GM12878 (cell line): ENCODE measurements around the gene FGFR2. TPM values are rescaled to one million over a fixed set of nuclear protein-coding genes. Genes with fewer than 3 reads are reported as not detected.

ENCODE experiments used
- ATAC-seq: fragments of 200-7000 bp; cut with Tn5 transposase; 3 replicates; pipeline ENCODE4 v1.9.1; 2020; ENCODE audit warnings: mild to moderate bottlenecking, moderate library complexity
- BruUV-seq: library from RNA; stranded (reverse); fragments of 400-500 nt; replicated peaks from 2 replicates; lab custom pipeline; 2021; lab: Mats Ljungman, UMichigan
- CTCF ChIA-PET: fragments of 300-600 bp; sonication (Branson Sonifier 250); formaldehyde crosslinking; extraction: SDS; loops from one replicate; lab custom pipeline; 2021; ENCODE audit warnings: inconsistent platforms; lab: Yijun Ruan, JAX
- POLR2A ChIA-PET: fragments of 350-600 bp; formaldehyde crosslinking; extraction: SDS; loops from one replicate; lab custom pipeline; 2021; ENCODE audit warnings: inconsistent platforms; lab: Charles Lee
- RAD21 ChIA-PET: fragments of 300-600 bp; sonication (Branson Sonifier 250); formaldehyde crosslinking; loops from one replicate; lab custom pipeline; 2023; ENCODE audit warnings: antibody characterized with exemption; ENCODE audit not compliant: unreplicated experiment; lab: Charles Lee
- SMC1A ChIA-PET: fragments of 300-600 bp; sonication (Branson Sonifier 250); formaldehyde crosslinking; loops from one replicate; lab custom pipeline; 2023; ENCODE audit not compliant: unreplicated experiment, uncharacterized antibody; lab: Charles Lee
- DNase-seq: peaks from one replicate; pipeline ENCODE4 v3.0.0-alpha.2; 2011; ENCODE audit warnings: low read depth, low spot score
- FAIRE-seq: peaks from 3 replicates; lab custom pipeline; 2011; peaks lifted over from hg19 to GRCh38; lab: Jason Lieb, UNC
- H2AFZ ChIP-seq: 2 replicates; pipeline ENCODE4 v1.6.0; 2011; ENCODE audit warnings: low read depth, low read length, control low read depth; ENCODE audit not compliant: control insufficient read depth
- H3K27ac ChIP-seq: 2 replicates; pipeline ENCODE4 v1.5.1; 2011; ENCODE audit warnings: control low read depth; ENCODE audit not compliant: control insufficient read depth, insufficient read depth
- H3K27me3 ChIP-seq, 2 experiments: replicated peaks in 1 of 2; 2 replicates each; pipeline versions ENCODE4 v1.6.0 to v1.6.1; 2011; ENCODE audit warnings: low read length in 1 of 2; ENCODE audit not compliant: control insufficient read depth in 2 of 2, insufficient read depth in 2 of 2
- H3K36me3 ChIP-seq, 2 experiments: 2 replicates each; pipeline ENCODE4 v1.5.1; 2011; ENCODE audit warnings: low read length in 1 of 2; ENCODE audit not compliant: control insufficient read depth in 2 of 2, insufficient read depth in 2 of 2
- H3K4me1 ChIP-seq: 2 replicates; pipeline ENCODE4 v1.6.1; 2011; ENCODE audit warnings: mild to moderate bottlenecking, low read length, moderate library complexity, mixed read lengths; ENCODE audit not compliant: control insufficient read depth, insufficient read depth
- H3K4me2 ChIP-seq: 2 replicates; pipeline ENCODE4 v1.6.0; 2011; ENCODE audit warnings: control low read depth; ENCODE audit not compliant: control insufficient read depth, insufficient read depth
- H3K4me3 ChIP-seq: fragments of 200-600 bp; sonication (generic); 2 replicates; pipeline ENCODE4 v1.5.1; 2016
- H3K79me2 ChIP-seq: 2 replicates; pipeline ENCODE4 v1.6.0; 2011; ENCODE audit warnings: low read length; ENCODE audit not compliant: control insufficient read depth, insufficient read depth
- H3K9ac ChIP-seq: 2 replicates; pipeline ENCODE4 v1.8.0; 2011; ENCODE audit warnings: low read length, control low read depth, mixed read lengths; ENCODE audit not compliant: control insufficient read depth, insufficient read depth
- H3K9me3 ChIP-seq: replicated peaks from 3 replicates; pipeline ENCODE4 v1.5.1; 2011; ENCODE audit warnings: mild to moderate bottlenecking, low read length; ENCODE audit not compliant: control insufficient read depth, insufficient read depth
- H4K20me1 ChIP-seq: 2 replicates; pipeline ENCODE4 v1.6.0; 2011; ENCODE audit not compliant: control insufficient read depth, insufficient read depth
- ATF7 ChIP-seq: fragments of 450-650 bp; IDR thresholded peaks from 2 replicates; pipeline ENCODE4 v1.6.1; 2016; ENCODE audit warnings: low read depth, mild to moderate bottlenecking
- CBX5 ChIP-seq: sonication (generic); IDR thresholded peaks from 2 replicates; pipeline ENCODE4 v1.6.1; 2016; ENCODE audit warnings: low read depth, moderate library complexity, mild to moderate bottlenecking, inconsistent platforms
- FOXM1 ChIP-seq: IDR thresholded peaks from 2 replicates; pipeline ENCODE4 v1.6.1; 2012; ENCODE audit warnings: low read depth, mild to moderate bottlenecking, inconsistent platforms, low read length, moderate library complexity
- HSF1 ChIP-seq: fragments of 150-350 bp; IDR thresholded peaks from 2 replicates; pipeline ENCODE4 v1.6.1; 2014; ENCODE audit warnings: mild to moderate bottlenecking, low read depth, low read length
- IRF5 ChIP-seq: fragments of 450-650 bp; IDR thresholded peaks from 2 replicates; pipeline ENCODE4 v1.6.1; 2017; ENCODE audit warnings: borderline replicate concordance
- POLR2A ChIP-seq: IDR thresholded peaks from 2 replicates; pipeline ENCODE4 v1.6.1; 2011; ENCODE audit warnings: low read depth, mild to moderate bottlenecking, low read length
- RCOR1 ChIP-seq: conservative IDR thresholded peaks from 2 replicates; pipeline ENCODE4 v1.6.1; 2012; ENCODE audit warnings: low read depth, low read length, improper control_type of control experiment
- SREBF2 ChIP-seq: IDR thresholded peaks from 2 replicates; pipeline ENCODE4 v1.6.1; 2012; ENCODE audit warnings: mild to moderate bottlenecking, low read length
- SRF ChIP-seq, 2 experiments: IDR thresholded peaks; 2 replicates each; pipeline ENCODE4 v1.6.1; 2011; ENCODE audit warnings: low read depth in 2 of 2, low read length in 2 of 2, mild to moderate bottlenecking in 1 of 2, moderate library complexity in 1 of 2
- SUZ12 ChIP-seq: fragments of 200-600 bp; sonication (generic); IDR thresholded peaks from one replicate; pipeline ENCODE4 v1.6.1; 2018; ENCODE audit warnings: antibody characterized with exemption, mild to moderate bottlenecking; ENCODE audit not compliant: unreplicated experiment
- ZBTB40 ChIP-seq: fragments of 450-650 bp; IDR thresholded peaks from 2 replicates; pipeline ENCODE4 v1.6.1; 2016; ENCODE audit warnings: mild to moderate bottlenecking, moderate library complexity, borderline replicate concordance
- ZNF622 ChIP-seq: fragments of 450-650 bp; IDR thresholded peaks from 2 replicates; pipeline ENCODE4 v1.6.1; 2017; ENCODE audit warnings: mild to moderate bottlenecking, inconsistent platforms
- WGBS: methylation state at CpG from one replicate; pipeline ENCODE4 v1.1.6; 2016; ENCODE audit warnings: low lambda C conversion rate; ENCODE audit not compliant: insufficient replicate concordance, insufficient coverage; ENCODE audit errors: missing lambda C conversion rate; 5-methylcytosine and 5-hydroxymethylcytosine counted together
- in situ Hi-C: fragments of 300-500 bp; cut with MboI; formaldehyde crosslinking; loops from 9 replicates; pipeline ENCODE4 v1.14.3; 2018; ENCODE audit warnings: mixed read lengths
- intact Hi-C: fragments of 100-400 bp; cut with micrococcal nuclease; formaldehyde crosslinking; loops from one replicate; pipeline ENCODE4 v1.14.2; 2022; ENCODE audit not compliant: unreplicated experiment
- polyA plus RNA-seq, 11 experiments: library from polyadenylated mRNA; depleted of rRNA in 4 of 11; unstranded in 6 of 11; stranded (reverse) in 5 of 11; fragments of >200 nt; fragmentation: Nextera tagmentation in 4 of 11; fragmentation: Illumina TruSeq in 1 of 11; extraction: Ambion mirVana in 4 of 11; extraction: Trizol in 1 of 11; gene quantifications; 1 replicate in 1 of 11; 2 replicates in 10 of 11; pipeline versions ENCODE4 v1.2.1 to v1.2.3, GENCODE V29; 2011 to 2016; ENCODE audit warnings: inconsistent platforms in 2 of 11, missing spikeins in 2 of 11, low read depth in 1 of 11
- total RNA-seq, 4 experiments: library from RNA; depleted of rRNA in 3 of 4; stranded (reverse); fragments of >200 nt in 3 of 4; fragmentation: Illumina TruSeq in 1 of 4; extraction: Trizol in 1 of 4; gene quantifications; 2 replicates each; pipeline versions ENCODE4 v1.2.1 to v1.2.3, GENCODE V29; 2013 to 2021

FGFR2 gene
- total and polyA plus RNA-seq, 10 of the 15 experiments (the other 5 are each of a cell fraction or from before 2014, with no cell fraction given): 0.04 to 0.15 TPM; not detected in 8

- CTCF ChIA-PET: no interaction called here
- no peaks in the 10 kb centered on the region for H3K36me3 ChIP-seq
- 76% methylated on average over 9 of the region's 9 CpGs for WGBS
- H3K27me3 ChIP-seq: no peaks in the 10 kb centered on the region; a peak in 1 of 4 replicates
- H2AFZ ChIP-seq: no peak overlapping the region
- SMC1A ChIA-PET: interaction anchor here (1.2 kb wide), 1 partner anchor 173 kb away, joined by 3 read pairs; no protein-coding TSS in a partner anchor
- no TSS peak for BruUV-seq
- no peaks in the 10 kb centered on the region for H3K79me2 ChIP-seq
- H3K4me3 ChIP-seq: no peak overlapping the region
- H4K20me1 ChIP-seq: no peaks in the 10 kb centered on the region
- POLR2A ChIA-PET: no interaction called here
- TF ChIP-seq SRF (IDR thresholded peaks at IDR 0.05; ENCODE audit: low read depth in 2 of 2, low read length in 2 of 2) (no peak), ZNF622 (no peak), ZBTB40 (no peak), HSF1 (no peak), SREBF2 (no peak), POLR2A (no peak), CBX5 (no peak), FOXM1 (no peak), ATF7 (no peak), IRF5 (no peak), RCOR1 (no peak), SUZ12 (no peak)
- RAD21 ChIA-PET: no interaction called here
- no peak overlapping the region for H3K9ac ChIP-seq
- no peaks in the 10 kb centered on the region for H3K9me3 ChIP-seq
- H3K4me2 ChIP-seq: no peak overlapping the region
- FAIRE-seq (no peak), DNase-seq (no peak), ATAC-seq (no peak)
- no peaks in the 10 kb centered on the region for H3K4me1 ChIP-seq
- no peak overlapping the region for H3K27ac ChIP-seq
- intact Hi-C loops: no loop called here
- in situ Hi-C loops: no loop called here
These were observed 7.5 kb downstream of the FGFR2 start for GRCh38 chr10:121590772-121591171.
